CD4-positive, alpha-beta T cell treated with Interleukin-1 beta for 1 hour (primary cell): Measurements from ENCODE around the gene DNAJB11.

Experiments used
- DNase-seq, 2 donors: peaks; one replicate each; pipeline ENCODE4 v3.0.0-alpha.2; 2020 to 2022

DNAJB11 gene

DNA sequence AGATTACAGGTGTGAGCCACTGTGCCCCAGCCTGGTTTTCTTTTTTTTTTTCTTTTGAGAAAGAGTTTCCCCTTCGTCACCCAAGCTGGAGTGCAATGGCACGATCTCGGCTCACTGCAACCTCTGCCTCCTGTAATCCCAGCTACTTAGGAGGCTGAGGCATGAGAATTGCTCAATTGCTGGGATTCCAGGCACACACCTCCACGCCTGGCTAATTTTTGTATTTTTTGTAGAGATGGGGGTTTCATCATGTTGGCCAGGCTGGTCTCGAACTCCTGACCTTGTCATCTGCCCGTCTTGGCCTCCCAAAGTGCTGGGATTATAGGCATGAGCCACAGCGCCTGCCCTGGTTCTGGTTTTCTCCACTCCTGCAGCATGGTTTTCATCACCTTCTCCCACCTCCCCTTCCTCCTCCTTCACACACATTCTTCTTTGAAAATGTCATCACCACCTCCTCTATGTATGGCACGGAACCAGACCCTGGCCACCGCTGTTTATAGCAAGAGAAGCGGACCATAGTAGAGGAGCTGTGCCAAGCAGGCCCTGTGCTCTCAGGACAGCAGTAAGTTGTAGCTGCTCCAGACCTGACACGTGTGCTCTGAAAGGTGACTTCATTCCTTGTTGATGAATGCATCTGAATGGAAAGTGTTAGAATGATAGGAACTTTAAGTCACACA lies 27.7 kb downstream of the DNAJB11 start:
- no peak for DNase-seq

- DNase-seq = no peak
Measured at GRCh38 chr3:186598794-186599141, 28.2 kb downstream of the DNAJB11 start.

- DNase-seq = no peak
Measured at GRCh38 chr3:186599142-186599784, 28.7 kb downstream of the DNAJB11 start.

DNA sequence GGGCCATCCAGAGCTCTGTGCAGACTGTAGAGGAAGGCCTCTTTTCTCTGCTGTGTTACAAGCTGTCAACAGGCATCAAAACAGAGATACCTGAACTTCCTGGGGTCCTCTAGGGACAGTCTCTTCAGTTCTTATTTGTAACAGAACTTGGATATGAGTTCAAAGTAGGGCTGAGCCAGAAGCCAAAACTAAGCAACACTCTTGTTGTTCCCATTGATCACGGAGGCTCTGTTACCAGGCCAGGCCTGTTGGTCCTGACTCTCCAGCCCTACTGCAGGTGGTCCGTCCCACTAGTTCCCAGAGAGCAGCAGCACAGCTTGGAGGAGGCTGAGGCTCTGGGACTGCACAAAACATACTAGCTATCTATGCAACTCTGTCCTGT lies 29.3 kb downstream of the DNAJB11 start:
- no peak for DNase-seq

- no peak for DNase-seq
Measured at GRCh38 chr3:186600896-186601295, 30.4 kb downstream of the DNAJB11 start.

DNA sequence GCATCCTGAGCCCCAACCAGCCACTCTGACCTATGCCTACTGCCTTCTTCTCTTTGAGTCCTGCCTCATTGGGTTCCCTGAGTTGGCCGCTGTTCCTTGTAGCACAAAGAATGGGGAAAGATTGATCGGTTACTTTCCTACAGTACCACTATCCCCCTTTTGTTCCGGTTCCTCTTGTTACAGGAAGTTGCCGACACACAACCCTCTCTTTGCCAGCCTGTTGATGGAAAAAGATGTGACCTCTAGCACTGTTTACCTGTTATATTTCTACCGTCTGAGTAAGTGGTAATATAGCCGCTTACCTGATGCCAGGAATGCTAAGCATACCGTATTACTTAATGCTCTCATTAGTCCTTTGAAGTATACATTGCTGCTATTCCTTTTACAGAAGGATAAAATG lies 32.6 kb downstream of the DNAJB11 start:
- no peak for DNase-seq

DNA sequence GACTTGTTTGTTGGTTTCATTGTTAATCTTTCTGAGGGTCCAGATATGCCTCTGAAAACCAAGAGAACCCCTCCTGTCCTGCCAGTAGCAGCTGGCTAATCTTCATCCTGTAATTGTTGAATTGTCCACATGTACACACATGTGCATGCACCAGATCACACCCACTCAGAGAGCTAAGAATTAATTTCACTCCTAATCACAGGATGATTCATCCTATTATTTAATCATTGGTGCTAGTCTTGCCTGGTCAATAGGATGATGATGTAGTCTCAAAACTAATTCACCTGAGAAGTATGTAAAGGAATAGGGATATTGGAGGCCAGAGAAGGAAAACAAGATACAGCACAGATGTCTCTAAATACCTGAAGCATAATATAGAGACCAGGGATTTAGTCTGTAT lies 34.6 kb downstream of the DNAJB11 start:
- no peak for DNase-seq

GRCh38 chr3:186605561-186606545 lies 35.3 kb downstream of the DNAJB11 start:
- DNase-seq = no peak

DNA sequence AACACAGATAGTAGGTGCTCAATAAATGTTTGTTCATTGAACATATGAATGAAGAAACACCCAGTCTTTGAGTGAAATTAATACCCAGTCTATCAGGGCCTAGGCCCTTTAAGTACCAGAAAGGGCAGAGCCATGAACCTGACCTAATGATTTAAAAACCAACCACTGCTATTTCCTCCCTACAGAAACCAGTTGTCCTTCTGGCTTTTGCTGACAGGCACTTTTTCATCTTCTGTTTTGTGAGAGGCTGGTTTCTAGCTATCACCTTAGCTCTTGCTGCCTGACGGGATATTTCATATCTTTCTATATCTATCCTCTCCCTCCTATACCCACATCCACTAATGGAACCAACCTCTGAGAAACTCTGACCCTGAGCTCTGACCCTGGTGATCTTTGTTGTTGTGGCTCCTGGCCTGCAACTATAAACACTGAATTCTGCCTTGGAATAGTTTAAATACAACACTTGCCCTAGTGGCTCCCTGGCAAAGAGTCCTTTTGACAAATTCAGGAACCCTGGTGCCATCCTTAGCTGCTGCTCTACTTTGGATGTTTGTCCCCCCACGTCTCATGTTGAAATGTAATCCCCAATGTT lies 38.2 kb downstream of the DNAJB11 start:
- no peak for DNase-seq

DNA sequence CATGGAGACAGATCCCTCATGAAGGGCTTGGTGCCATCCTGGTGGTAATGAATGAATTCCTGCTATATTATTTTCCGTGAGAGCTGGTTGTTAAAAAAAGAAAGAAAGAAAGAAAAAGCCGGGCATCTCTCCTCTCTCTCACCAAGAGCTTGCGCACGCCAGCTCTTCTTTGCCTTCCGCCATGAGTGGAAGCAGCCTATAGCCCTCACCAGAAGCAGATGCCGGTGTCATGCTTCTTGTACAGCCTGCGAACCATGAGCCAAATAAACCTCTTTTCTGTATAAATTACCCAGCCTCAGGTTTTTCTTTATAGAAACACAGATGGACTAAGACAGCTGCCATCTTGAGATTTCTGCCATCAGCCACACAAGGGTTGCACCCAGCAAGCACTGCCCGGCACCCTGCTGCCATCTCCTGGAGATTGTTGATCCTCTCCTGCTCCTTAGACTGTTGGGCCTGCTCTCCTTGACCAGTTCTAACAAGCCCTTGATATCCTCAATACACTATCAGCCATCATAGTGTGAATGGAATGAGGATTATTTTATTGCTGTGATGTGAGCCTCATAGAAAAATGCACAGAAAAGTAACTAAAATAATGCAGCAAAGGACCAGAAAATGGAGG lies 38.8 kb downstream of the DNAJB11 start:
- no peak for DNase-seq

DNA sequence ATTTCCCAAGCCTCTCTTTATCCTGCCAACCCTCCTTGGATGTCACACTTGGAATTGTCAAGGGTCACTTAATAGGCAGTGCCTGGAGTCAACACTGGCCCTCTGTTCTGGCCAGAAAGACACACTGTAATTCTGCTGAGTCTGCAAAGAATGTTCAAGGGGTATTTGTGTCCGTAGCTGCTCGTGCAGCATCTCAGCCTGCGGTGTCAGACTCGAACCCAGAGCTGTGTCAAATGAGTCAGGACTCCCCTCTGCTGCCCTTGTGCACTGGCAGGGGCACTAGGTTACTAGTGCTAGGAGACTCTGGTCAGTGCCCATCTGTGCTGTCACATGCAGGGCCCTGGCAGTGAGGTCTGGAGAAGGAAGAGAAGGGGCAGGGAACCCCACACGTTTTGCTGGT lies 41.5 kb downstream of the DNAJB11 start:
- no peak for DNase-seq

DNA sequence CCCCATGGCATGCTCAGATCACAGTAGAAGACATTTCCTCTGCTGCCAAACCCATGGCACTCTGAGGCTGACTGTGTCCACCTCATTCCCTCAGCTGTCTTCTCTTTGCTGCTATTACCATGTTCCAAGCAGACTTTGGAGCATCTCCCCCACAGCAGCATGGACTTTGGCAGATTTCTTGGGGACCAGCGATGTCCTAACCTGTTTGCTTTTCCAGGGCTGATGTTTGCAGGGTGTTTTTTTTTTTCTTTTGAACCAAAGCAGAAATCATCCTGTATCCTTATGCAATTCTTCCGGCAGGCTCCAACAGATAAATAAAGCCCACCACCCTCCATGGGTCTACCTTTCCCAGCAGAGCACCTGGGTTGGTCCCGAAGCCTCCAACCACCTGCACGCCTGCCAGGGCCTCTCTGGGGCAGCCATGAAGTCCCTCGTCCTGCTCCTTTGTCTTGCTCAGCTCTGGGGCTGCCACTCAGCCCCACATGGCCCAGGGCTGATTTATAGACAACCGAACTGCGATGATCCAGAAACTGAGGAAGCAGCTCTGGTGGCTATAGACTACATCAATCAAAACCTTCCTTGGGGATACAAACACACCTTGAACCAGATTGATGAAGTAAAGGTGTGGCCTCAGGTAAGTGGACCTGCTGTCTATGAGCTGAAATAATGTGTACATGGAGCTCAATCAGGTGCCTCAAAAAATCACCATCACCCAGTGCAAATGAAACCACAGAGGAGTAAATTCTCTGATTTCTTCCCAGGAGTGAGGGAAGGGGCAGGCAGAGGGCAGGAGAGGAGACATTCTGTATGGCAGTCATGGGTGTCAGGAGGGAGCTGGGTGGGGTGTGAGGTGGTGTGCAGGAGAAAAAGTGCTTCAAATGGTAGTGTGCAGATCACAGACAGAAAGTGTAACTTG lies 42.5 kb downstream of the DNAJB11 start, which contains the start of gene AHSG:
TSS of gene AHSG (plus strand) at position 340 of the 916 bp plus-strand sequence. CDS start at position 422, 82 bp downstream.
- no peak for DNase-seq

GRCh38 chr3:186613637-186614265 lies 43.2 kb downstream of the DNAJB11 start:
- no peak for DNase-seq

- DNase-seq = no peak
Measured at GRCh38 chr3:186614266-186614596, 43.7 kb downstream of the DNAJB11 start.

DNA sequence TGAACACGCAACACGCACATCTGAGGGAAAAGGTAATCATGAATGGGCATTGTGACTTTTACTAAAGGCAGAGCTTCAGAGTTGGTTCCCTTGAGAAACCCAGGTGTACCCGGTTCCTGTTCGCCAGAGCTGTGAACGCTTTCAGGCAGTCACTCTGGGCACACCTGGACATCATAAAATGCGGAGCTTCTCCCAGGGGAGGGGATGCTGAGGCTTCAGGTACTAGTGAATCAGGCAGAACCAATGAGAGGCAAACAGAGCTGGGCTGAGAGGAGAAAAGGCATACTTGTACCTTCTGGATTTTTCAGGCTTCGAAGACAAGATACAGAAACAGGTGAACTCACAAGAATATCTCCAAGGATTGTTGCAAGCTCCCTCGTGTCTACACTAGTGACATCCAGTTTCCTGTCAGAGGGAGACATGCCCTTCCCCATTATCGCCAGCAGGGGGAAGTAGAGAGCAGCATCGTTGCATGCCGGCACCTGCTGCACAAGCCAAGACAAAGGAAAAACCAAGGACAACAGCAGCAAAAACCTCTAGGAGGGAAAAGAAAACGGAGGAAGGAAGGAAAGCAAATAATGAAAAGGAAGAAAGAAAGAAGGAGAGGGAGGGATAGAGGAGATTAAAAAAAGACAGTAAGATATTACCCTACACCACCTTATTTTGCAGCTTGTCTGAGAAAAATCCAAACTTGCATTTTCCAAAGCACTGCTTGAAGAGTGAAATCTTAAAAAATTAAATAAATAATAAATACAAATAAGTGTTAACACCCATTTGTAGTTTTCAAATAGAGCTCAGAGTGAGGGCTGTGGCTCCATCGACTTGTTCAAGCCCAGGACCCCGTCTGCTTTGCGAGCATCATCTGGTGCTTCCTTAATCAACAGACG lies 44.3 kb downstream of the DNAJB11 start:
- peak; percentile 73 to 82 for DNase-seq

DNA sequence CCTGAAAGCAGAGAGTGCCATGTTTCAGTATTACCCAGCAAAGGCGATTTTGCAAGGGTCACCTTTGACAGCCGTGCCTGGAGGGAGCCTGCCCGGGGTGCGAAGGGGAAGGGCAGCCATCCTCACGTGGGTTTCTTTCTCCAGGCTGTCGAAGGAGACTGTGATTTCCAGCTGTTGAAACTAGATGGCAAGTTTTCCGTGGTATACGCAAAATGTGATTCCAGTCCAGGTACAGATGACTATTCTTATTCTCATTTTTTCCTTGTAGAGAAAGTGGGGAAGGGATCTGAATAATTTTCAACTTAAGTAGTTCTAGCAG lies 45.7 kb downstream of the DNAJB11 start:
- no peak for DNase-seq

GRCh38 chr3:186617036-186617946 lies 46.8 kb downstream of the DNAJB11 start:
- peak; percentile 83 to 85 for DNase-seq

DNA sequence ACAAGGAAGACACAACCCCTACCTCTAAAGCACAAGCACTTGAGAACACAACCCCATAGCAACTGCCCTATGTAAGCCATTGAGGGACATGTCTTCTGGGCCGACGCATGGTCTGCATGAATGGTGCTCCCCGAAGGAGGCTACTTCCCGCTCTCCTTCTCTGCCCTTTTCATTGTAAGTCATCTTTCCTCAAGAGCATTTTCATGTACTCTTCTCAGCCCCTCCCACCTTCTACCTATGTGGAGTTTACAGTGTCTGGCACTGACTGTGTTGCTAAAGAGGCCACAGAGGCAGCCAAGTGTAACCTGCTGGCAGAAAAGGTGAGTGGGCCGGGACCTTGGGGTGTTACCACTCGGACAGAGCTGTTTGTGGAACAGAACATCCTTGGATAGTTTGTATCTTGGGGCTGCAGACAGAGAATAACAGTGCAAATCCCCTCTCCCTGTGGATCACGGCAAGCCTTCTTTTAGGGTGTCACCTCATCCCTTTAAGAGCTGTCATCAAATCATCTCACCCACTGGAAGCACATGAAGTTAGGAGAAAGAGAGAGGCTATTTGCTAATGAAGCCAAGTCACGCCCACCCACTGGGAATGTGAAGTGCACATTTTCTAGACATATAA lies 47.9 kb downstream of the DNAJB11 start:
- no peak for DNase-seq

DNA sequence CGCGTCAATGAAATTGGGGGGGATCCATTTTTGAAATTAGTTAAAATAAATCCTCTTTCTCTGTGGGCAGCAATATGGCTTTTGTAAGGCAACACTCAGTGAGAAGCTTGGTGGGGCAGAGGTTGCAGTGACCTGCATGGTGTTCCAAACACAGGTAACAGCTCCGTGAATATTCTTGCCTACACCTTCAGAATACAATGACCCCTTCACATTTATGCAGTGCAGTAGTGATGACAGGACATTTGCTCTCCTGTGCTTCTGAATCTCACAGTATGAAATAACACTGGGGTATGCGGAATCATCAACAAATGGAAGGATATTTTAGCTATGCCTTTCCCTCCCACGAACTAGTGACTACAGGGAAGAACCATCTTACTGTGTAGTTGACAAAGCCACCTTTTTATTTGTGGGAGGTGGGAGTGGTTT lies 49.3 kb downstream of the DNAJB11 start:
- DNase-seq = no peak
